ENCODE measurements around the gene GPA33.

Gene GPA33

GRCh38 chr1:167114725-167115124, 24.5 kb upstream of the GPA33 start:
- ATAC-seq: no peak
- TF ChIP-seq CSDC2 (CRISPR knock-in tag; IDR thresholded peaks at IDR 0.05) (no peak), ISL1 (CRISPR knock-in tag; IDR thresholded peaks at IDR 0.05) (no peak), SNAI2 (CRISPR knock-in tag; IDR thresholded peaks at IDR 0.05) (no peak), ZNF8 (CRISPR knock-in tag; IDR thresholded peaks at IDR 0.05) (no peak), ZFP30 (CRISPR knock-in tag; IDR thresholded peaks at IDR 0.05) (no peak), ZNF565 (CRISPR knock-in tag; conservative IDR thresholded peaks at IDR 0.05; ENCODE audit: low read depth) (no peak), CSRNP3 (CRISPR knock-in tag; IDR thresholded peaks at IDR 0.05) (no peak), ESRRG (CRISPR knock-in tag; IDR thresholded peaks at IDR 0.05) (no peak), POU6F1 (CRISPR knock-in tag; IDR thresholded peaks at IDR 0.05; ENCODE audit: borderline replicate concordance, low read depth) (no peak), GLIS3 (CRISPR knock-in tag; IDR thresholded peaks at IDR 0.05) (no peak)
- TF ChIP-seq, protein P1, sequence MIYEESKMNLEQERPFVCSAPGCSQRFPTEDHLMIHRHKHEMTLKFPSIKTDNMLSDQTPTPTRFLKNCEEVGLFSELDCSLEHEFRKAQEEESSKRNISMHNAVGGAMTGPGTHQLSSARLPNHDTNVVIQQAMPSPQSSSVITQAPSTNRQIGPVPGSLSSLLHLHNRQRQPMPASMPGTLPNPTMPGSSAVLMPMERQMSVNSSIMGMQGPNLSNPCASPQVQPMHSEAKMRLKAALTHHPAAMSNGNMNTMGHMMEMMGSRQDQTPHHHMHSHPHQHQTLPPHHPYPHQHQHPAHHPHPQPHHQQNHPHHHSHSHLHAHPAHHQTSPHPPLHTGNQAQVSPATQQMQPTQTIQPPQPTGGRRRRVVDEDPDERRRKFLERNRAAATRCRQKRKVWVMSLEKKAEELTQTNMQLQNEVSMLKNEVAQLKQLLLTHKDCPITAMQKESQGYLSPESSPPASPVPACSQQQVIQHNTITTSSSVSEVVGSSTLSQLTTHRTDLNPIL (CRISPR knock-in tag; IDR thresholded peaks at IDR 0.05; ENCODE audit: low read depth): no peak

DNA sequence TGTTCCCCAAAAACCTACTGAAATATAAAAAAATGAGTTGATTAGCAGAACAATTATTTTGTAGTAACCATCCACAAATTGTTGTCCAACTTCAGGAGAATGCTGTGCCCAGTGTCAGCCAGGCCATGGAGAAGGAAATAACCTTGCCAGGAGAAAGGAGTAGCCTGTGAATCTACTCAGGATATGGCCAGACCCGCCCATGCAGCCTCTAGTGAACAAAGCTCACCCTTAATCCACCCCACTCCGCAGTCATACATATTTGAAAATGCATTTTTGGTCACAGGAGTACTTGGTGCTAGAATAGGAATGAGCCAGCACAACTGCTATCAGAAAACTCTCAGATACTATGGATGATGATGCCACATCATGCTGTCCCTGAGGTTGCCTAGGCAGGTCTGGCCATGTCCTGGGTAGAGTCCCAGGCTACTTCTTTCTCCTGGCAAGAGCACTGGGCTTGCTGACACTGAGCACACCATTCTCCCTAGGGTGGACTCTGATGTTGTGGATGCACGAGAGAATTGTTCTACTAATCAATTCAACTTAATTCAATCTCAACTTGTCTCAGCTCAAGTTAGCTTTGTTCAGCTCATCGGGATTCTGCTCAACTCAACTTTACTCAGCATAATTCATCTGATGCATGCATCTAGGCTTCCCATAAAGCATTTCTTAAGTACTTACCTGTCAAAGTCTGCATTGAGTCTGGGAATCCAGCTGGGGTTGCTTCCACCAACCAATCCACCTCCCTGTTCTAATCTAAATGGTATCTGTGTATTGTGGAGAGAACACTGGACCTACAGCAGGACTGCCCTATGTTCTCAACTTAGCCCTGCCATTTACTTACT, 21.9 kb upstream of the GPA33 start:
- TF ChIP-seq TSHZ2 (CRISPR knock-in tag; IDR thresholded peaks at IDR 0.05) (no peak), SNAI2 (CRISPR knock-in tag; IDR thresholded peaks at IDR 0.05) (no peak), GLIS3 (CRISPR knock-in tag; IDR thresholded peaks at IDR 0.05) (no peak), CSDC2 (CRISPR knock-in tag; IDR thresholded peaks at IDR 0.05) (no peak), ZNF8 (CRISPR knock-in tag; IDR thresholded peaks at IDR 0.05) (no peak), ZFP3 (CRISPR knock-in tag; IDR thresholded peaks at IDR 0.05) (no peak), TOX (CRISPR knock-in tag; IDR thresholded peaks at IDR 0.05; ENCODE audit: borderline replicate concordance) (no peak), TCF4 (CRISPR knock-in tag; IDR thresholded peaks at IDR 0.05; ENCODE audit: borderline replicate concordance) (no peak), POU6F1 (CRISPR knock-in tag; IDR thresholded peaks at IDR 0.05; ENCODE audit: borderline replicate concordance, low read depth) (no peak), PPARA (CRISPR knock-in tag; IDR thresholded peaks at IDR 0.05; ENCODE audit: borderline replicate concordance) (no peak), ESRRG (CRISPR knock-in tag; IDR thresholded peaks at IDR 0.05) (no peak), PATZ1 (CRISPR knock-in tag; IDR thresholded peaks at IDR 0.05; ENCODE audit: borderline replicate concordance) (no peak), CSRNP3 (CRISPR knock-in tag; IDR thresholded peaks at IDR 0.05) (no peak), BACH2 (CRISPR knock-in tag; IDR thresholded peaks at IDR 0.05; ENCODE audit: borderline replicate concordance) (no peak), ZC3H10 (CRISPR knock-in tag; IDR thresholded peaks at IDR 0.05) (no peak)
- TF ChIP-seq, protein P1 (CRISPR knock-in tag; IDR thresholded peaks at IDR 0.05; ENCODE audit: low read depth): no peak
- ATAC-seq: no peak
